ENCODE data around the gene APOBEC2.

The APOBEC2 gene

GRCh38 chr6:41090841-41091761 lies 38.1 kb downstream of the APOBEC2 start:
- Histone ChIP-seq H3K36me3 (ENCODE audit: insufficient read depth) (peaks cover 5% of the 10 kb centered on the region), H4K20me1 (ENCODE audit: insufficient read depth) (no peaks in the 10 kb centered on the region)

GRCh38 chr6:41092421-41093140 lies 39.6 kb downstream of the APOBEC2 start:
- TF ChIP-seq CTCF (conservative IDR thresholded peaks at IDR 0.05; ENCODE audit: low read depth, low read length) = peak; percentile 54
- H3K27ac ChIP-seq = no peak overlapping the region
- H2AFZ ChIP-seq (ENCODE audit: low read depth) = no peak overlapping the region
- H3K27me3 ChIP-seq (ENCODE audit: insufficient read depth, low read depth) = no peaks in the 10 kb centered on the region
- no peaks in the 10 kb centered on the region for H4K20me1 ChIP-seq (ENCODE audit: insufficient read depth)
- no peak overlapping the region for H3K9ac ChIP-seq
- H3K4me3 ChIP-seq (IDR thresholded peaks at IDR 0.05; ENCODE audit: insufficient read depth, low read depth, low read length) = no peak overlapping the region
- H3K4me2 ChIP-seq = no peak overlapping the region
- H3K4me1 ChIP-seq (ENCODE audit: low read depth, poor library complexity, severe bottlenecking) = no peaks in the 10 kb centered on the region
- H3K36me3 ChIP-seq (ENCODE audit: insufficient read depth) = peaks cover 6% of the 10 kb centered on the region
- no peaks in the 10 kb centered on the region for H3K79me2 ChIP-seq (ENCODE audit: insufficient read depth, low read depth)

More at GRCh38 chr6:41090841-41091761, 38.1 kb downstream of the APOBEC2 start:
- Histone ChIP-seq H3K9ac (no peak overlapping the region), H2AFZ (ENCODE audit: low read depth) (no peak overlapping the region), H3K27me3 (ENCODE audit: insufficient read depth, low read depth) (no peaks in the 10 kb centered on the region), H3K4me2 (no peak overlapping the region), H3K79me2 (ENCODE audit: insufficient read depth, low read depth) (no peaks in the 10 kb centered on the region), H3K4me3 (IDR thresholded peaks at IDR 0.05; ENCODE audit: insufficient read depth, low read depth, low read length) (no peak overlapping the region), H3K27ac (no peak overlapping the region), H3K4me1 (ENCODE audit: low read depth, poor library complexity, severe bottlenecking) (no peaks in the 10 kb centered on the region)
- no peak for TF ChIP-seq CTCF (conservative IDR thresholded peaks at IDR 0.05; ENCODE audit: low read depth, low read length)

DNA sequence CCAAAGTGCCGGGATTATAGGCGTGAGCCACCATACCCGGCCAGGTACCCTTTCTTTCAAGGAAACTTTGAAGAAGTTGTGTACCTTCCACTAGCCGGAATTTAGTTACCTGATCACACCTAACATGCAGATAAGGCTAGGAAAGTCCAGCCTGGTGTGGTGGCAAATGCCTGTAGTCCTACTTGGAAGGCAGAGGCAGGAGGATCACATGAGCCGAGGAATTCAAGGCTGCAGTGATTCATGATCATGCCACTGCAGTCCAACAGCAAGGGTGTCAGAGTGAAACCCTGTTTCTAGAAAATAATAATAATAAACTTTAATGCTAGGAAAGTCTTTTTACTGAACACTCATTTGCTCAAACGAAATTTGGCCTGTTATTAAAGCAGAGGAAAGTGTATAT lies 40.7 kb downstream of the APOBEC2 start:
- no peak for TF ChIP-seq CTCF (conservative IDR thresholded peaks at IDR 0.05; ENCODE audit: low read depth, low read length)
- Histone ChIP-seq H3K4me1 (ENCODE audit: low read depth, poor library complexity, severe bottlenecking) (no peaks in the 10 kb centered on the region), H3K4me2 (no peak overlapping the region), H4K20me1 (ENCODE audit: insufficient read depth) (no peaks in the 10 kb centered on the region), H3K36me3 (ENCODE audit: insufficient read depth) (peaks cover 10% of the 10 kb centered on the region), H3K79me2 (ENCODE audit: insufficient read depth, low read depth) (no peaks in the 10 kb centered on the region), H3K4me3 (IDR thresholded peaks at IDR 0.05; ENCODE audit: insufficient read depth, low read depth, low read length) (no peak overlapping the region), H3K27me3 (ENCODE audit: insufficient read depth, low read depth) (no peaks in the 10 kb centered on the region), H3K27ac (no peak overlapping the region), H3K9ac (no peak overlapping the region), H2AFZ (ENCODE audit: low read depth) (no peak overlapping the region)

DNA sequence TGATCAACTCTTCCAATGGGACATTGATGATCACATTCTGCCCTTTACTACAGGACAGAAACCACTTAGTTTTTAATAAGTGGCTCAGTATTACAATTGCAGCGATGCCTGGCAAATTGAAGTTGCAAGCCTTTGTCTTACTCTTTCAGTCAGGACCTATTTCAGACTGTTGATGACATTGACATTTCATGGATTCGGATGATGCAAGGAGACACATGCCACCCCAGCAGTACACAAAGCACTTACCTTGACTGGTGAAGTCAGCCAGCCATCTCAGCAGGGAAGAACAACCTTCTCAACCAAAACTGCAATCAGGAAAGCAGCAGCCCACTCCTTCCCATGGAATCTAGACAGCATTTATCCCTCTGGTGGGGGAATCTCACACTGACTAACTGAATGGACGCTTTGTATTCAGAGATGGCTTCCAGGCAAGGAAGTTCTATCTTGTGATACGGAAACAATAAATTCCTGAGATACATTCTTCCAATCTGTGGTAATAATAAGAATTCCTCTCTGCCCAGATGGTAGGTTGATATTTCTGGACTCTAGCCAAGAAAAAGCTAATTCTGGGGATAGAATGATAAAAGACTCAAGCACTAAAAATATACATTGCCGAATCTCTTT lies 44.6 kb downstream of the APOBEC2 start:
- no peak overlapping the region for H2AFZ ChIP-seq (ENCODE audit: low read depth)
- H3K4me3 ChIP-seq (IDR thresholded peaks at IDR 0.05; ENCODE audit: insufficient read depth, low read depth, low read length) = no peak overlapping the region
- peaks cover 10% of the 10 kb centered on the region for H3K36me3 ChIP-seq (ENCODE audit: insufficient read depth)
- no peaks in the 10 kb centered on the region for H3K27me3 ChIP-seq (ENCODE audit: insufficient read depth, low read depth)
- no peak overlapping the region for H3K9ac ChIP-seq
- H3K27ac ChIP-seq = no peak overlapping the region
- no peaks in the 10 kb centered on the region for H4K20me1 ChIP-seq (ENCODE audit: insufficient read depth)
- TF ChIP-seq CTCF (conservative IDR thresholded peaks at IDR 0.05; ENCODE audit: low read depth, low read length) = no peak
- no peaks in the 10 kb centered on the region for H3K4me1 ChIP-seq (ENCODE audit: low read depth, poor library complexity, severe bottlenecking)
- no peaks in the 10 kb centered on the region for H3K79me2 ChIP-seq (ENCODE audit: insufficient read depth, low read depth)
- no peak overlapping the region for H3K4me2 ChIP-seq
